Transverse colon (tissue), 4 donors: ENCODE data around the gene HPSE2.

Experiments
- CTCF ChIP-seq, 5 experiments: fragments of 200-600 bp in 3 of 5; fragments of 450-650 bp in 2 of 5; sonication (generic) in 3 of 5; IDR thresholded peaks; 1 replicate in 2 of 5; 2 replicates in 3 of 5; pipeline ENCODE4 v1.5.1; 2016 to 2017; ENCODE audit warnings: antibody characterized with exemption in 5 of 5, inconsistent platforms in 3 of 5, mild to moderate bottlenecking in 2 of 5, moderate library complexity in 1 of 5
- EP300 ChIP-seq: sonication (generic); formaldehyde crosslinking; IDR thresholded peaks from one replicate; pipeline ENCODE4 v1.6.1; 2017; ENCODE audit warnings: antibody characterized with exemption, low read depth
- POLR2A ChIP-seq: fragments of 450-650 bp; IDR thresholded peaks from one replicate; pipeline ENCODE4 v1.6.1; 2016; ENCODE audit warnings: antibody characterized with exemption, mild to moderate bottlenecking, moderate library complexity
- POLR2AphosphoS5 ChIP-seq, 3 donors: sonication (generic); formaldehyde crosslinking; IDR thresholded peaks; one replicate each; pipeline ENCODE4 v1.6.1; 2016; ENCODE audit warnings: antibody characterized with exemption in 3 of 3

GRCh38 chr10:98525969-98526368 lies 709.7 kb downstream of the HPSE2 start:
- TF ChIP-seq CTCF (IDR thresholded peaks at IDR 0.05), result no peak
- TF ChIP-seq POLR2A, result no peak
- TF ChIP-seq EP300, result no peak
- TF ChIP-seq POLR2AphosphoS5 (IDR thresholded peaks at IDR 0.05), result no peak
